ACC112 (cell line): ENCODE data around the gene PDIK1L.

Experiments
- H2AFZ ChIP-seq: fragments of 200-600 bp; sonication (generic); one replicate; pipeline ENCODE4 v1.6.0; 2017; ENCODE audit warnings: antibody characterized with exemption, low read length; ENCODE audit not compliant: unreplicated experiment
- H3K27ac ChIP-seq: fragments of 200-600 bp; sonication (generic); 2 replicates; pipeline ENCODE4 v1.5.1; 2014; ENCODE audit warnings: low read depth, mild to moderate bottlenecking, antibody characterized with exemption, low read length, moderate library complexity
- H3K27me3 ChIP-seq: fragments of 200-600 bp; sonication (generic); 2 replicates; pipeline ENCODE4 v1.6.1; 2014; ENCODE audit warnings: mild to moderate bottlenecking, antibody characterized with exemption, low read length, moderate library complexity, mixed read lengths; ENCODE audit not compliant: insufficient read depth
- H3K36me3 ChIP-seq: fragments of 200-600 bp; sonication (generic); 2 replicates; pipeline ENCODE4 v1.6.1; 2016; ENCODE audit warnings: mild to moderate bottlenecking, antibody characterized with exemption, low read length, moderate library complexity, mixed read lengths; ENCODE audit not compliant: insufficient read depth
- H3K4me1 ChIP-seq: fragments of 200-600 bp; sonication (generic); one replicate; pipeline ENCODE4 v1.6.1; 2016; ENCODE audit warnings: low read length, mixed read lengths; ENCODE audit not compliant: insufficient read depth, unreplicated experiment, control insufficient read depth
- H3K4me3 ChIP-seq: fragments of 200-600 bp; sonication (generic); 2 replicates; pipeline ENCODE4 v1.5.1; 2014; ENCODE audit warnings: mild to moderate bottlenecking, low read depth, low read length
- H3K79me2 ChIP-seq: fragments of 200-600 bp; sonication (generic); one replicate; pipeline ENCODE4 v1.6.0; 2016; ENCODE audit warnings: low read length; ENCODE audit not compliant: control insufficient read depth, unreplicated experiment, insufficient read depth

Gene PDIK1L

DNA sequence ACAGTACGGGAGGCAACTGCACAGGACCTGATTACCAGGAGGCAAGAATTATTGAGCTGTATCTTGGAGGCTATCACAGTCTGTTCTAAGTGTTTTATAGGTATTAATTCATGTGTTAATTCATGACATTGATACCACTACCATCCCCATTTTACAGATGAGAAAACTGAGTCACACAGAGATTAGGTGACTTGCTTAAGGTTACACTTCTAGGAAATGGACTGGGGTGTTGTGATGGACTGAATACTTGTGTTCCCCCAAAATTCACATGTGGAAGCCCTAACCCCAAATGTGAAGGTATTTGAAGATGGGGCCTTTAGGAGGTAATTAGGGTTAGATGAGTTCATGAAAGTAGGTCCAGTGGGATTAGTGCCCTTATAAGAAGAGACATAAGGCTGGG is 34.1 kb upstream of the PDIK1L start:
- H3K36me3 ChIP-seq = no peaks in the 10 kb centered on the region
- H3K27me3 ChIP-seq = peaks cover 19% of the 10 kb centered on the region
- no peaks in the 10 kb centered on the region for H3K79me2 ChIP-seq
- no peak overlapping the region for H3K4me3 ChIP-seq
- H3K27ac ChIP-seq = no peak overlapping the region
- H2AFZ ChIP-seq = no peak overlapping the region
- H3K4me1 ChIP-seq = no peaks in the 10 kb centered on the region

DNA sequence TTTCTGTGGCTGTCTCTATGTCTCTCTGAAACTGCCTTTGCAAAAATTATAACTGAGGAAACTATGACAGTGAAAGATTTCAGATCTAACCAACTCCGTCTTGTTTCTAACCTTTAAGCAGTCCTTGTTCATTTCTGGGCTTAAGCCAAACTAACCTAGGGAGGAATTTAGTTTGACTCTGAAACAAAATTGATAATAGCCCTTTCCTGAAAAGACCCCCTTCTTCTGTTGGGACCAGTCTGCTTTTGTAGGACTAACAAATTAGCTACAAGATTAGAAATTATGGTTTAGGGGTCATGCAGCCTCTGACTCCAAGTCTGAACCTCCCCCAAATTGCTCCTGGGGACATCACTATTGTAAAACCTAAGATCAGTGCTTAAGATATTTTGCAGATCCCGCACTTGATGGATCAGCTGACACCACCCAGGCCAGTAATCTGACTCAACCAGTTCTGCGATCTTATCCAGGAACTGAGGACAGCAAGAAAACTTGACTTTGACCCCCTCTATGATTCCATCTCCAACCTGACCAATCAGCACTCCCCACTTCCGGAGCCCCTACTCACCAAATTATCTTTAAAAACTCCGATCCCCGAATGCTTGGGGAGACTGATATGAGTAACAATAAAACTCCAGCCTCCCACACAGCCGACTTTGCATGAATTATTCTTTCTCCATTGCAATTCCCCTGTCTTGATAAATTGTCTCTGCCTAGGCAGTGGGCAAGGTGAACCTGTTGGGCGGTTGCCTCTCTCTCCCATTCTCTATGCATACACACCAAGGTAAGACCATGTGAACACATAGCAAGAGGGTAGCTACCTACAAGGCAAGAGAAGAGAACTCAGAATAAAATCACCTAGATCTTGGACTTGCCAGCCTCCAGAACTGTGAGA is 33.1 kb upstream of the PDIK1L start:
- Histone ChIP-seq H3K79me2 (no peaks in the 10 kb centered on the region), H2AFZ (no peak overlapping the region), H3K27me3 (peaks cover 9% of the 10 kb centered on the region; the same call in 1 of the 2 replicates), H3K27ac (no peak overlapping the region), H3K4me3 (no peak overlapping the region), H3K36me3 (no peaks in the 10 kb centered on the region), H3K4me1 (no peaks in the 10 kb centered on the region)

DNA sequence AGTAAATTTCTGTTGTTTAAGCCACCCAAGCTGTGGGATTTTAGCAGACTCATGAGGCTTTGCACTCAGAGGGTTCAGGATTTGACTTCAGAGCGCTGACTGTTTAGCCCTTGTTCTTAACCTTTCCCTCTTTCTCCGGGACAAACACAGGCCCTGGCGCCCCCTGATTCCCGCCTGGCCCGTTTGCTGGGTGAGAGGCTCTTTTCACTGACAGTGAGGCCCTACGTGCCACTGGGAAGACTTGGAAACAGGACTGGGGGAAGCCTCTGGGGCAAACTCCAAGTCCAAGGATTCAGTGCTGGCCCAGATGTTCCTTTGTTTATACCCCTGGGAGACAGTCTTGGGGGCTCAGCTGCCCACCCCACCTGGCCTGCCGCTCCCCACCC is 32.5 kb upstream of the PDIK1L start:
- Histone ChIP-seq H3K36me3 (no peaks in the 10 kb centered on the region), H3K4me3 (no peak overlapping the region), H3K27ac (no peak overlapping the region), H3K79me2 (no peaks in the 10 kb centered on the region), H3K27me3 (peaks cover 8% of the 10 kb centered on the region), H2AFZ (no peak overlapping the region), H3K4me1 (no peaks in the 10 kb centered on the region)

DNA sequence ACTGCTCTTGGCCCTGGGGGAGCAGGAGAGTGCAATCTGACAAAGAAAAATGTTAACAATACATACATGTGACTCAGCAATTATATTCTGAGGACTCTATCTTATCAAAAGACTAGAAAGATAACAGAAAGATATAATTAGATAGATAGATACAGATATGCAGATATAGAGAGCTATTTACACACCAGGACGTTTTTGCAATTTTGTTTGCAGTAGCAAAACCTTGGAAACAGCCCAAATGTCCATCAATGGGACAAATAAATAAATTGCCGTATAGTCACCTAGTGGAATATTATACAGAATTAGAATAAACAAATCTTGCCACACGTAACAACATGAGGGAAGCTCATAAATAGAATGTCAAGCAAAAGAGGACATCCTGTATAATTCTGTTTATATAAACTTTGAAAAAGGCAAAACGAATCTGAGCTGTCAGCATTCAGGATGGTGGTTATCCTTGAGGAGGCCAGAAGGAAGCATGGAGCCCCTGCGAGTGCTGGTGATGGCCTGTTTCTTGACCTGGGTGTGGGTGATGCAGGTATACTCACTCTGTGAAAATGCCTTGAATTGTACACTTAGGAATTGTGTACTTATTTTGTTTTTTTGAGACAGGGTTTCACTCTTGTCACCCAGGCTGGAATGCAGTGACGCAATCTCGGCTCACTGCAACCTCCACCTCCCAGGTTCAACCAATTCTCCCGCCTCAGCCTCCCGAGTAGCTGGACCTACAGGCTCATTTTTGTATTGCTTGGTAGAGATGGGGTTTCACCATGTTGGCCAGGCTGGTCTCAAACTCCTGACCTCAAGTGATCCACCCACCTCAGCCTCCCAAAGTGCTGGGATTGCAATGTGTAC is 31.4 kb upstream of the PDIK1L start:
- Histone ChIP-seq H3K36me3 (no peaks in the 10 kb centered on the region), H3K4me3 (no peak overlapping the region), H3K27ac (no peak overlapping the region), H3K4me1 (no peaks in the 10 kb centered on the region), H3K79me2 (no peaks in the 10 kb centered on the region), H3K27me3 (peaks cover 12% of the 10 kb centered on the region), H2AFZ (no peak overlapping the region)

DNA sequence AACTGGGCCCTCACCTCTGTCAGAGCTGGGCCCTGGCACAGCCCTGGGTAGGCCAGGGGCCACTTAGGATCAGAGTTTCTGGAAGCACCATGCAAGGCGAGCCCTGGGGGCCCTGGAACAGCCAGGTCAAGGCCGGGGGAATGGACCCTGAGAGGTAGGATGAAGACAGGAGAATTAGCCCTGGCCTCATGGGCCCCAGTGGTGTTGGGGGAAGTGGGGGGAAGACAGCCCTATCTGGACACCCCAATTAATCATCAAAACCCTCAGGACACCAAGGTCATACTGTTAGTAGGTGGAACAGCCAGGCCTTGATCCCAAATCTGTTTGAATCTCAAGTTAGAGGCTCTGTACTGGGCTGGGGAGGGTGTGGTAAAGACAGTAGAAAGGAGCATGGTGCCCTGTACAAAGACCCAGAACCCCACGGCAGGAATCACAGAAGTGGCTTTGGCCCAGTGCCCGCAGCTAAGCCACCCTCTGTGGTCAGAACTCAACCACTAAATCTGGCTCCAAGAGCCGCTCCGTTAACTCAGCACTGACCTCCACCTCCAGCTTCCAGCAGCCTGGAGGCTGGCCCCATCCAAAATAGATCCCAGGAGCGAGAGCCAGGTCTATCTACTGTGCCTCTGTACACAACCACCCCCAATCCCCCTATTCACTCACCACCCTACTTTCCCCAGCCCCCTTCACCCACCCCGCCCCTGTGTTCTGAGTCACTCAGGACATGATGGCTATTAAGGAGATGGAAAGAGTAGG is 30.2 kb upstream of the PDIK1L start:
- H2AFZ ChIP-seq = no peak overlapping the region
- no peaks in the 10 kb centered on the region for H3K36me3 ChIP-seq
- no peaks in the 10 kb centered on the region for H3K4me1 ChIP-seq
- no peaks in the 10 kb centered on the region for H3K79me2 ChIP-seq
- H3K27me3 ChIP-seq = peaks cover 12% of the 10 kb centered on the region
- no peak overlapping the region for H3K4me3 ChIP-seq
- no peak overlapping the region for H3K27ac ChIP-seq

DNA sequence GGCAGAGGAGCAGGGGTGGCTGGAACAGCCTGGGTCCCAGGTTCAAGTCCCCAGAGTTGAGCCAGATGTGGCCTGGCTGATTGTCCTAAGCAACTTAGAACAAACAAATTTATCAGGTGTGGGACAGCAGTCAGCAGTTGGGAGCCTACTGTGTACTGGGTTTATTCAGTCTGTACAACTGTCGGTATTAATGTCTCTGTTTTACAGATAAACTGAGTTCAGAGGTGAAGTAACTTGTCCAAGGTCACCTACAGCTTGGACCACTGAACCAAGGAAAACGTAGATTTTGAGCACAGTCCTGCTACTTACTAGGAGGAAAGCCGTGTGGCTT is 29.6 kb upstream of the PDIK1L start:
- no peak overlapping the region for H2AFZ ChIP-seq
- H3K79me2 ChIP-seq = no peaks in the 10 kb centered on the region
- no peaks in the 10 kb centered on the region for H3K36me3 ChIP-seq
- no peak overlapping the region for H3K4me3 ChIP-seq
- no peaks in the 10 kb centered on the region for H3K4me1 ChIP-seq
- no peak overlapping the region for H3K27ac ChIP-seq
- peaks cover 12% of the 10 kb centered on the region for H3K27me3 ChIP-seq

DNA sequence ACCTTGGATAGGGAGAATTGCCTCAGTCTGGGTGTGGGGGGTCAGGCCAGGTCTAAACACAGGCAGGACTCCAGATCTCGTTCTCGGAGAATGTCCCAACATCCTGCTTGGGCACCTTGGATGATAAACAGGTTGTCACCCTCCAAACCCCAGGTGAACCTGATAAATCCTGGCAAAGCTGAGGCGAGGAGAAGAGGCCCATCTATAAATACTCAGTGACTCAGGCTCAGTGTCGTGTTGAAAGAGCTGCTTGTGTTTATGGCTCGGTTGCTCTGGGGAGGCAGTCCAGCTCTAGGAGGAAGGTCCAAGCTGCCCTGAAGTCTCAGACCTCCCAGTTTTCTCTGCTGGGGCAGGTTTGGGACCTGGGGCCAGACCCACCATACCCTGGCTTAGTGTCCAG is 28.4 kb upstream of the PDIK1L start:
- Histone ChIP-seq H3K4me3 (no peak overlapping the region), H3K36me3 (no peaks in the 10 kb centered on the region), H3K4me1 (no peaks in the 10 kb centered on the region), H3K79me2 (no peaks in the 10 kb centered on the region), H2AFZ (no peak overlapping the region), H3K27me3 (peaks cover 12% of the 10 kb centered on the region), H3K27ac (no peak overlapping the region)

DNA sequence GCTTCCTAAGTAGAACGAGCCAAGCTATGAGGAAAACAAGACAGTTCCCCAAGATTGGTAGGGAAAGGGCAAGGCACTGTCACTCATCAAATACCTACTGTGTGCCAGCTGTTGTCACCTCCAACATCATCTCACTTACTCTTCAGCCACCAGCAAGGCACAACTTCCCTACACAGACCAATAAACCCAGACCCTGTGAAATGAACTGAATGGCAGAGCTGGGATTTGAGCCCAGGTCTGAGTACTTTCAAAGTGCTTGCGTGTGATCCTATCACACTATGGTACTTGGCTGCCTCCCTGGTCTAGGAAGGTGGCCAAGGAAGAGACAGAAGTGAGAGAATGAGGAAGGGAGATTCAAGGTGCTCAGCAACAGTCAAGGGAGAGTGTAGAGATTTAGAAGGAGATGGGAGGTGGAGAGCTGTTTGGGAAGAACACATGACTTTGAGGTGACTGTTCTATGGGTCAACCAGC is 27.5 kb upstream of the PDIK1L start:
- H3K27ac ChIP-seq = no peak overlapping the region

DNA sequence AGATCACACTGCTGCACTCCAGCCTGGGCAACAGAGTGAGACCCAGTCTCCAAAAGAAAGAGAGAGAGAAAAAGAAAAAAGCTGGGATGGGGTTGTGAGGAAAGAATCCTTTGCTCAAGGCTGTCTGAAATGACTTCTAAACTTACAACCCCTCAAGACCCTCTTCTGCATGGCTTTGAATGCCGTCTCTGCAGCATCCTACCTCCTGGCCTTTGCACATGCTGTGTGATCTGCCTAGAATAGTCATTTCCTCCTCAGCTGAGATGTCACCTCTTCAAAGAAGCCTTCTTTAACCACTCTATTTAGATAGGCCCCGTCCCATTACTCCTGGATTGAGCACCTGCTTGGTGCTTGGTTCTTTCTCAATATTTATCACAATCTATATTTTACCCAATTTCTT is 26.8 kb upstream of the PDIK1L start:
- no peaks in the 10 kb centered on the region for H3K79me2 ChIP-seq
- H3K4me3 ChIP-seq = no peak overlapping the region
- H3K27ac ChIP-seq = no peak overlapping the region

More for the DNA sequence above, 27.5 kb upstream of the PDIK1L start:
- no peaks in the 10 kb centered on the region for H3K79me2 ChIP-seq
- H3K36me3 ChIP-seq = no peaks in the 10 kb centered on the region
- H3K27me3 ChIP-seq = peaks cover 12% of the 10 kb centered on the region
- no peak overlapping the region for H2AFZ ChIP-seq
- no peak overlapping the region for H3K4me3 ChIP-seq
- no peaks in the 10 kb centered on the region for H3K4me1 ChIP-seq

DNA sequence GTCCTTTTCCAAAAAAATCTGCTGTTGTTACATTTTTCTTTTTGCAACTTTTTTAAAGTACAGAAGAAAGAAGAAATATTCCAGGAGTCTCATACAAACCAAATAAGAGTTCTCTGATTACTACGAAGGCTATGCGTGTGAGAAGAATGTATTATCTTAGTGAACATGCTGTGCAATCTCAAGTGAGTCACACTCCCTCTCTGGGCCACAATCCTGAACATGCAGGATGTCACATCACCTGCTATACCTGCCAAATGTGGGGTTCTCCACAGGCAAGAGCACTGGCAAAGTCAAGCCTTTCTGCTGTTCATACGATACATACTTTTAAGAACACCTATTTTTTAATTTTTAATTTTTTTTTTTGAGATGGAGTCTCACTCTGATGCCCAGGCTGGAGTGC is 22.5 kb upstream of the PDIK1L start:
- Histone ChIP-seq H3K4me1 (no peaks in the 10 kb centered on the region), H3K4me3 (no peak overlapping the region), H3K27ac (no peak overlapping the region), H3K79me2 (no peaks in the 10 kb centered on the region), H2AFZ (no peak overlapping the region), H3K27me3 (peaks cover 16% of the 10 kb centered on the region), H3K36me3 (no peaks in the 10 kb centered on the region)

More for the DNA sequence above, 26.8 kb upstream of the PDIK1L start:
- Histone ChIP-seq H3K27me3 (peaks cover 12% of the 10 kb centered on the region), H3K36me3 (no peaks in the 10 kb centered on the region), H2AFZ (no peak overlapping the region), H3K4me1 (no peaks in the 10 kb centered on the region)
